HepG2 (cell line): Measurements from ENCODE around the gene AP3M1. TPM values are rescaled to one million over a fixed set of nuclear protein-coding genes. Genes with fewer than 3 reads are reported as not detected.
"Not testable (repeated sequence)": the region's sequence is repeated elsewhere in the genome, so short reads cannot be mapped to it uniquely, and the experiment has no call there.

ENCODE experiments used
- ATAC-seq: fragments of 200-7000 bp; cut with Tn5 transposase; 3 replicates; pipeline ENCODE4 v1.9.1; 2020; ENCODE audit warnings: mild to moderate bottlenecking, moderate library complexity
- BruUV-seq: library from RNA; stranded (reverse); fragments of 400-500 nt; replicated peaks from 2 replicates; lab custom pipeline; 2021; lab: Mats Ljungman, UMichigan
- CTCF ChIA-PET: fragments of 300-600 bp; formaldehyde crosslinking; extraction: SDS; loops from one replicate; lab custom pipeline; 2021; ENCODE audit warnings: low total read pairs, inconsistent platforms, low intra/inter-chr PET ratio; lab: Yijun Ruan, JAX
- POLR2A ChIA-PET: fragments of 350-600 bp; sonication (Branson Sonifier 250); formaldehyde crosslinking; loops from one replicate; lab custom pipeline; 2020; ENCODE audit warnings: antibody characterized with exemption, inconsistent platforms; lab: Yijun Ruan, JAX
- DNase-seq: peaks from one replicate; pipeline ENCODE4 v3.0.0-alpha.2; 2015; ENCODE audit warnings: low spot score
- FAIRE-seq: peaks from 3 replicates; lab custom pipeline; 2011; peaks lifted over from hg19 to GRCh38; lab: Jason Lieb, UNC
- H2AFZ ChIP-seq: one replicate; pipeline ENCODE4 v1.6.1; 2011; ENCODE audit warnings: low read length, inconsistent platforms
- H3K27ac ChIP-seq: fragments of 300-600 bp; 3 replicates; pipeline ENCODE4 v1.8.0; 2011; ENCODE audit warnings: mixed run types, mild to moderate bottlenecking, mixed read lengths, low read length, inconsistent platforms; ENCODE audit not compliant: insufficient read depth; ENCODE audit errors: extremely low read length
- H3K27me3 ChIP-seq, 2 experiments: fragments of 200-600 bp in 1 of 2; 2 replicates in 1 of 2; 3 replicates in 1 of 2; pipeline versions ENCODE4 v1.6.0 to v1.8.0; 2011; ENCODE audit warnings: low read length in 2 of 2, mild to moderate bottlenecking in 2 of 2, moderate library complexity in 2 of 2, inconsistent platforms in 1 of 2; ENCODE audit not compliant: insufficient read depth in 2 of 2, control insufficient read depth in 1 of 2
- H3K36me3 ChIP-seq, 2 experiments: fragments of 200-600 bp in 1 of 2; replicated peaks in 1 of 2; 2 replicates in 1 of 2; 3 replicates in 1 of 2; pipeline versions ENCODE4 v1.5.1 to v1.8.0; 2011; ENCODE audit warnings: low read length in 2 of 2, inconsistent platforms in 1 of 2; ENCODE audit not compliant: insufficient read depth in 2 of 2, control insufficient read depth in 1 of 2
- H3K4me1 ChIP-seq: 2 replicates; pipeline ENCODE4 v1.5.1; 2012; ENCODE audit warnings: low read length, inconsistent platforms; ENCODE audit not compliant: insufficient read depth
- H3K4me2 ChIP-seq: 2 replicates; pipeline ENCODE4 v1.6.0; 2011; ENCODE audit warnings: low read depth, low read length, inconsistent platforms
- H3K4me3 ChIP-seq, 3 experiments: fragments of 200-600 bp in 1 of 3; sonication (generic), shearing (Covaris generic) in 1 of 3; replicated peaks in 1 of 3; 2 replicates each; pipeline ENCODE4 v1.5.1; 2011 to 2016; ENCODE audit warnings: low read length in 3 of 3, inconsistent platforms in 2 of 3, low read depth in 2 of 3, mild to moderate bottlenecking in 2 of 3, control low read depth in 1 of 3, mixed read lengths in 1 of 3; ENCODE audit not compliant: insufficient read depth in 1 of 3
- H3K79me2 ChIP-seq: one replicate; pipeline ENCODE4 v1.6.1; 2011; ENCODE audit warnings: low read length, inconsistent platforms; ENCODE audit not compliant: insufficient read depth
- H3K9ac ChIP-seq: 2 replicates; pipeline ENCODE4 v1.6.0; 2011; ENCODE audit warnings: mild to moderate bottlenecking, low read depth, low read length, inconsistent platforms; ENCODE audit not compliant: insufficient read depth
- H3K9me3 ChIP-seq: 2 replicates; pipeline ENCODE4 v1.5.1; 2012; ENCODE audit warnings: mild to moderate bottlenecking, low read length
- H4K20me1 ChIP-seq: 2 replicates; pipeline ENCODE4 v1.6.0; 2011; ENCODE audit warnings: inconsistent platforms, mild to moderate bottlenecking, low read length, moderate library complexity; ENCODE audit not compliant: insufficient read depth
- ZNF564 ChIP-seq: sonication (generic); formaldehyde crosslinking; IDR thresholded peaks from 2 replicates; pipeline ENCODE4 v1.8.1; 2023; ENCODE audit warnings: mild to moderate bottlenecking, missing genetic modification reagents
- WGBS: methylation state at CpG from one replicate; pipeline ENCODE4 v1.1.6; 2017; ENCODE audit warnings: low lambda C conversion rate; 5-methylcytosine and 5-hydroxymethylcytosine counted together
- in situ Hi-C: cut with HindIII; loops from 2 replicates; pipeline ENCODE4 v1.10.0; 2017; ENCODE audit warnings: low pct_unique_long_range_greater_than_20kb; ENCODE audit not compliant: extremely low pct_ligation_motif_present
- intact Hi-C: fragments of 100-400 bp; cut with micrococcal nuclease; formaldehyde crosslinking; loops from one replicate; pipeline ENCODE4 v1.10.0; 2022; ENCODE audit not compliant: unreplicated experiment
- polyA plus RNA-seq, 8 experiments: library from polyadenylated mRNA; depleted of rRNA in 3 of 8; stranded (reverse) in 7 of 8; unstranded in 1 of 8; fragments of >200 nt; fragmentation: Illumina TruSeq in 4 of 8; extraction: Trizol in 4 of 8; gene quantifications; 2 replicates each; pipeline versions ENCODE4 v1.2.1 to v1.2.3, GENCODE V29; 2011 to 2016; ENCODE audit warnings: low read depth in 4 of 8, missing spikeins in 1 of 8, mixed read lengths in 1 of 8; ENCODE audit not compliant: insufficient read depth in 1 of 8
- total RNA-seq, 5 experiments: library from RNA; depleted of rRNA; stranded (reverse); fragments of >200 nt; fragmentation: Illumina TruSeq; extraction: Trizol; gene quantifications; 2 replicates each; pipeline ENCODE4 v1.2.3, GENCODE V29; 2016; ENCODE audit warnings: low read depth in 1 of 5
- TF ChIP-seq, protein P1 (sequence below): sonication (generic); formaldehyde crosslinking; IDR thresholded peaks from 2 replicates; pipeline ENCODE4 v1.4.0; 2020; ENCODE audit warnings: missing genetic modification reagents
- TF ChIP-seq, protein P2 (sequence below): sonication (generic); formaldehyde crosslinking; IDR thresholded peaks from 2 replicates; pipeline ENCODE4 v1.4.0; 2020; ENCODE audit warnings: missing genetic modification reagents, borderline replicate concordance
- TF ChIP-seq, protein P3 (sequence below): sonication (generic); formaldehyde crosslinking; IDR thresholded peaks from 2 replicates; pipeline ENCODE4 v1.4.0; 2020; ENCODE audit warnings: missing genetic modification reagents, mild to moderate bottlenecking, borderline replicate concordance

AP3M1 gene
- total and polyA plus RNA-seq, 2 of the 13 experiments (the other 11 are each of a cell fraction or from before 2014, with no cell fraction given), result 29.0 to 31.6 TPM

DNA sequence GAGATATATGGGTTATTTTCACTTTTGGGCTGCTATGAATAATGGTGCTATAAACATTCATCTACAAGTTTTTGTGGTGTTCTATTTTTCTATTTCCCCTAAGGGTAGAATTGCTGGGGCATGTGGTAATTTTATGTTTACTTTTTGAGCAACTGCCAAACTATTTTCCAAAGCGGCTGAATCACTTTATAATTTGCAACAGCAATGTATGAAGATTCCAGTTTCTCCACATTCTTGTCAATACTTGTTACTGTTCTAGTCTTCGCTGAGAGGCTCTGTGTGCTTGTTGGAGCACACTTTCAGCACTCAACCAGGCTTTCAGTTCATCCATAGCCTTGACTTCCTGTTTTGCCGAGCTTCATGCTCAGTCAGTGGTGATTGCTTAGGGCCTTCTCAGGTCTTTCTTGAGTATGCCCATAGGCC, 39.4 kb upstream of the AP3M1 start (continued):
- TF ChIP-seq, protein P1, sequence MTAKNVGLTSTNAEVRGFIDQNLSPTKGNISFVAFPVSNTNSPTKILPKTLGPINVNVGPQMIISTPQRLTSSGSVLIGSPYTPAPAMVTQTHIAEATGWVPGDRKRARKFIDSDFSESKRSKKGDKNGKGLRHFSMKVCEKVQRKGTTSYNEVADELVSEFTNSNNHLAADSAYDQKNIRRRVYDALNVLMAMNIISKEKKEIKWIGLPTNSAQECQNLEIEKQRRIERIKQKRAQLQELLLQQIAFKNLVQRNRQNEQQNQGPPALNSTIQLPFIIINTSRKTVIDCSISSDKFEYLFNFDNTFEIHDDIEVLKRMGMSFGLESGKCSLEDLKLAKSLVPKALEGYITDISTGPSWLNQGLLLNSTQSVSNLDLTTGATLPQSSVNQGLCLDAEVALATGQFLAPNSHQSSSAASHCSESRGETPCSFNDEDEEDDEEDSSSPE (CRISPR knock-in tag), result no peak
- TF ChIP-seq, protein P2, sequence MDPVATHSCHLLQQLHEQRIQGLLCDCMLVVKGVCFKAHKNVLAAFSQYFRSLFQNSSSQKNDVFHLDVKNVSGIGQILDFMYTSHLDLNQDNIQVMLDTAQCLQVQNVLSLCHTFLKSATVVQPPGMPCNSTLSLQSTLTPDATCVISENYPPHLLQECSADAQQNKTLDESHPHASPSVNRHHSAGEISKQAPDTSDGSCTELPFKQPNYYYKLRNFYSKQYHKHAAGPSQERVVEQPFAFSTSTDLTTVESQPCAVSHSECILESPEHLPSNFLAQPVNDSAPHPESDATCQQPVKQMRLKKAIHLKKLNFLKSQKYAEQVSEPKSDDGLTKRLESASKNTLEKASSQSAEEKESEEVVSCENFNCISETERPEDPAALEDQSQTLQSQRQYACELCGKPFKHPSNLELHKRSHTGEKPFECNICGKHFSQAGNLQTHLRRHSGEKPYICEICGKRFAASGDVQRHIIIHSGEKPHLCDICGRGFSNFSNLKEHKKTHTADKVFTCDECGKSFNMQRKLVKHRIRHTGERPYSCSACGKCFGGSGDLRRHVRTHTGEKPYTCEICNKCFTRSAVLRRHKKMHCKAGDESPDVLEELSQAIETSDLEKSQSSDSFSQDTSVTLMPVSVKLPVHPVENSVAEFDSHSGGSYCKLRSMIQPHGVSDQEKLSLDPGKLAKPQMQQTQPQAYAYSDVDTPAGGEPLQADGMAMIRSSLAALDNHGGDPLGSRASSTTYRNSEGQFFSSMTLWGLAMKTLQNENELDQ (CRISPR knock-in tag), result no peak
- TF ChIP-seq, protein P3, sequence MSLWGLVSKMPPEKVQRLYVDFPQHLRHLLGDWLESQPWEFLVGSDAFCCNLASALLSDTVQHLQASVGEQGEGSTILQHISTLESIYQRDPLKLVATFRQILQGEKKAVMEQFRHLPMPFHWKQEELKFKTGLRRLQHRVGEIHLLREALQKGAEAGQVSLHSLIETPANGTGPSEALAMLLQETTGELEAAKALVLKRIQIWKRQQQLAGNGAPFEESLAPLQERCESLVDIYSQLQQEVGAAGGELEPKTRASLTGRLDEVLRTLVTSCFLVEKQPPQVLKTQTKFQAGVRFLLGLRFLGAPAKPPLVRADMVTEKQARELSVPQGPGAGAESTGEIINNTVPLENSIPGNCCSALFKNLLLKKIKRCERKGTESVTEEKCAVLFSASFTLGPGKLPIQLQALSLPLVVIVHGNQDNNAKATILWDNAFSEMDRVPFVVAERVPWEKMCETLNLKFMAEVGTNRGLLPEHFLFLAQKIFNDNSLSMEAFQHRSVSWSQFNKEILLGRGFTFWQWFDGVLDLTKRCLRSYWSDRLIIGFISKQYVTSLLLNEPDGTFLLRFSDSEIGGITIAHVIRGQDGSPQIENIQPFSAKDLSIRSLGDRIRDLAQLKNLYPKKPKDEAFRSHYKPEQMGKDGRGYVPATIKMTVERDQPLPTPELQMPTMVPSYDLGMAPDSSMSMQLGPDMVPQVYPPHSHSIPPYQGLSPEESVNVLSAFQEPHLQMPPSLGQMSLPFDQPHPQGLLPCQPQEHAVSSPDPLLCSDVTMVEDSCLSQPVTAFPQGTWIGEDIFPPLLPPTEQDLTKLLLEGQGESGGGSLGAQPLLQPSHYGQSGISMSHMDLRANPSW, result no peak
- no peak for TF ChIP-seq ZNF564 (CRISPR knock-in tag)
- TF ChIP-seq, all 625 proteins: peak for 14

DNA sequence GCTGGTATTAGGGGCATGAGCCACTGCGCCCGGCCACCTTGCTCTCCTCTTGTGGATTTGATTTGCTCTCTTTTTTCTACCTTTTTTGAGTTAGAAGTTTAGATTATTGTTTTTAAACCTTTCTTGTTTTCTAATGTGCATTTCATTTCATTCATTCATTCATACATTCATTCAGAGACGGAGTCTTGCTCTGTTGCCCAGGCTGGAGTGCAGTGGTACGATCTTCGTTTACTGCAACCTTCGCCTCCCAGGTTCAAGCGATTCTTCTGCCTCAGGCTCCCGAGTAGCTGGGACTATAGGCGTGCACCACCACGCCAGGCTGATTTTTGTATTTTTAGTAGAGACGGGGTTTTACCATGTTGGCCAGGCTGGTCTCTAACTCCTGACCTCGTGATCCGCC, 38.0 kb upstream of the AP3M1 start:
- ATAC-seq, FAIRE-seq, in situ Hi-C loops, H3K36me3 ChIP-seq, H3K9me3 ChIP-seq, intact Hi-C loops, H3K9ac ChIP-seq, POLR2A ChIA-PET, H2AFZ ChIP-seq, H3K27me3 ChIP-seq, DNase-seq, CTCF ChIA-PET, H3K4me2 ChIP-seq, H3K27ac ChIP-seq, H3K4me3 ChIP-seq, BruUV-seq: not testable (repeated sequence)
- peaks cover 88% of the 10 kb centered on the region for H3K79me2 ChIP-seq
- peaks cover 14% of the 10 kb centered on the region; the same call in 1 of the 2 replicates for H4K20me1 ChIP-seq
- peaks cover 52% of the 10 kb centered on the region for H3K4me1 ChIP-seq
- 98% methylated on average over 13 of the region's 13 CpGs for WGBS
